Progenitor cell of endocrine pancreas (in vitro differentiated cells): ENCODE results near the gene NLGN1. TPM values are rescaled to one million over a fixed set of nuclear protein-coding genes. Genes with fewer than 3 reads are reported as not detected.

Source experiments
- DNase-seq: peaks from one replicate; pipeline ENCODE4 v3.0.0; 2021; ENCODE audit warnings: low spot score; ENCODE audit not compliant: unreplicated experiment
- H3K27ac Mint-ChIP-seq: 2 replicates; pipeline ENCODE4 v1.8.0; 2021; ENCODE audit warnings: mild to moderate bottlenecking, moderate library complexity, mixed read lengths
- H3K27me3 Mint-ChIP-seq: 2 replicates; pipeline ENCODE4 v1.8.0; 2021; ENCODE audit warnings: mixed read lengths
- H3K36me3 Mint-ChIP-seq: 2 replicates; pipeline ENCODE4 v1.8.0; 2022; ENCODE audit warnings: mixed read lengths; ENCODE audit not compliant: insufficient read depth
- H3K4me1 Mint-ChIP-seq: 2 replicates; pipeline ENCODE4 v1.8.0; 2021; ENCODE audit warnings: low read depth, mixed read lengths
- H3K4me3 Mint-ChIP-seq: 2 replicates; pipeline ENCODE4 v1.8.0; 2021; ENCODE audit warnings: low read depth, mild to moderate bottlenecking, moderate library complexity, mixed read lengths
- H3K9me3 Mint-ChIP-seq: 2 replicates; pipeline ENCODE4 v1.8.0; 2021; ENCODE audit warnings: low read depth, mixed read lengths
- CTCF ChIP-seq: fragments of 200-600 bp; sonication (generic); IDR thresholded peaks from one replicate; pipeline ENCODE4 v1.5.0; 2021; ENCODE audit warnings: antibody characterized with exemption, mild to moderate bottlenecking; ENCODE audit not compliant: unreplicated experiment
- total RNA-seq: library from RNA; stranded (reverse); gene quantifications from 2 replicates; pipeline ENCODE4 v1.2.1, GENCODE V29; 2021

Gene NLGN1
- total RNA-seq, 1 donor from 2014 or later = 5.7 TPM

DNA sequence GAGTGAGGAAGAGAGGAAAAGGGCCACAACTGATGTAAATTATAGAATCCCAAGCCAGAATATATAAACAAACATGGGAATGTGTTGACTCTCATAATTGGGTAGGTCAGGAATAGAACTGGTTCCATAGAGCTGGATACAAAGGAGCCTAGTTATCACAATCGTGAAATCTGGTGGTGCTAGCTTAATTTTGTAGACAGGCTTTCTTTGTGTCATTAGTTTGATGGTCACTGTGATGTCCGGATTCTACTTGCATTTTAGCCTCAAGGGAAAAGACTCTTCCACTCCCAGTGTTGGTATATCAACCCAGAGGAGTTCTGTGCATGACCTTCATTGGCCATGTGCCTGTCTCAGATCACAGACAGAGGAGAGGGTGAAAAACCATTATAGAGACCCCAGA is 81.8 kb downstream of the NLGN1 start:
- no peak for DNase-seq
- Mint-ChIP-seq H3K36me3 (no peaks in the 10 kb centered on the region), H3K27ac (no peak overlapping the region), H3K4me1 (no peaks in the 10 kb centered on the region), H3K4me3 (no peak overlapping the region), H3K27me3 (no peaks in the 10 kb centered on the region), H3K9me3 (peaks cover 8% of the 10 kb centered on the region)
- no peak for TF ChIP-seq CTCF

GRCh38 chr3:173501931-173502489 is 104.5 kb downstream of the NLGN1 start:
- Mint-ChIP-seq H3K27me3 (no peaks in the 10 kb centered on the region), H3K27ac (no peak overlapping the region), H3K9me3 (peaks cover 3% of the 10 kb centered on the region), H3K36me3 (no peaks in the 10 kb centered on the region), H3K4me3 (no peak overlapping the region), H3K4me1 (no peaks in the 10 kb centered on the region)
- no peak for TF ChIP-seq CTCF
- DNase-seq = no peak

DNA sequence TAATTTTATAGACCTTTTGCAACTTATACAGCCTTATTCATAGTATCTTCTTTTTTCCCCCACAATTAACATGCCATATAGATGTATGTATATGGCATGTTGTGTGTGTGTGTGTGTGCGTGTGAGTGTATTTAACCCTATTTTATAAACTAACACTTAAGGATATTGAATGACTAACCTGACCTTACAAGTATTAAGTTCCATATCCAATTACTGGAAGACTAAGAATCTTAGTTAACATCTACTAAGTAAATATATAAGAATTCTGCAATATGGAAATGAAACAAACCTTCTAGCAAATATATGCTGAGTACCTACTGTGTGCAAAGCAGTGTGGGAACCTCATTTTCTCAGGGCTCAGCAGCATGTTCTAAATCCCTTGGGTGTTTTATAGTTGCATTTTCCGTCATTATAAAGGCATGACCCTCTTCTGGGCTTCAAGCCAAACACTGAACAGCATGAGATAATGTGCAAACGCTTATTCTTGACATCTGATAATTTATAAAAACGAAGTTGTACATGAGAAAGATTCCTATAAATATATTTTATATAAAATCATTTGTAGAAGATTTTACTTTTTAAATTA is 105.5 kb downstream of the NLGN1 start:
- DNase-seq = no peak
- Mint-ChIP-seq H3K27ac (no peak overlapping the region), H3K4me1 (no peaks in the 10 kb centered on the region), H3K9me3 (peaks cover 3% of the 10 kb centered on the region), H3K36me3 (no peaks in the 10 kb centered on the region), H3K27me3 (no peaks in the 10 kb centered on the region), H3K4me3 (no peak overlapping the region)
- no peak for TF ChIP-seq CTCF

DNA sequence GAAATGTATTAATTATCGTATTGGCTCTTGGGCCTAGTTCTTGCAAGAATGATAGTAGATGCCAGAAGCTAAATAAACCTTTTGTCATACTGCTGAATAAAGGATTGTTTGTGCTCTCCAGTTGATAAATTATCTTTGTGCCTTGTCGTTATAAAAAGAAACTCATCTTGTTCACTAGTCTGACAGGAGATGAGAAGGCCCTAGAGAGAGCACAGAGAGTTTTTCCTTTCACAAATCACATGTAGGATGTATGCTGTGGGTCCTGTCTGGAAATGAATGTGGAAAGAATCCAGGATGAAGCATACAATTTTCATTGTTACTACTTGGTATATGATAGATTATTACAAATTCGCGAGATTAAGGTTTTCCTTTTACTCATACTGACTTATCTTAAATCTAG is 113.0 kb downstream of the NLGN1 start:
- H3K4me3 Mint-ChIP-seq = no peak overlapping the region
- no peak for TF ChIP-seq CTCF
- DNase-seq = no peak
- no peaks in the 10 kb centered on the region for H3K9me3 Mint-ChIP-seq
- H3K36me3 Mint-ChIP-seq = no peaks in the 10 kb centered on the region
- H3K27me3 Mint-ChIP-seq = no peaks in the 10 kb centered on the region
- H3K27ac Mint-ChIP-seq = no peak overlapping the region
- no peaks in the 10 kb centered on the region for H3K4me1 Mint-ChIP-seq

GRCh38 chr3:173513123-173513522 is 115.6 kb downstream of the NLGN1 start:
- no peak overlapping the region for H3K4me3 Mint-ChIP-seq
- TF ChIP-seq CTCF = no peak
- no peak for DNase-seq
- no peak overlapping the region for H3K27ac Mint-ChIP-seq
- no peaks in the 10 kb centered on the region for H3K27me3 Mint-ChIP-seq
- H3K4me1 Mint-ChIP-seq = no peaks in the 10 kb centered on the region
- H3K9me3 Mint-ChIP-seq = no peaks in the 10 kb centered on the region
- no peaks in the 10 kb centered on the region for H3K36me3 Mint-ChIP-seq
